Measurements from ENCODE around the gene MMP26.

MMP26 gene

DNA sequence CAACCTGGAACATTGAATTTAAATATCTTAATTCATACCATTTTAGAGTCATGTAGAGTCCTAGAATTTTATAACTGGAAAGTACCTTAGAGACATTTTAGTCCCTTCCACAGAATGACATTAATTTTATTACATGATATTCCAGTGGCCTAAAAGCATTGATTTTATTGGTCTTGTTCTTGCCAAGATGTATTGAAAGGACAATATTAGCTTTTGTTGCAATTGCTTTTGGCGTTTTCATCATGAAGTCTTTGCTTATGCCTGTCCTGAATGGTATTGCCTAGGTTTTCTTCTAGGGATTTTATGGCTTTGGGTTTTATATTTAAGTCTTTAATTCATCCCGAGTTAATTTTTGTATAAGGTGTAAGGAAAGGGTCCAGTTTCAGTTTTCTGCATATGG is 36.2 kb downstream of the MMP26 start:
- Histone ChIP-seq H3F3A (ENCODE audit: low read depth) (no peaks in the 10 kb centered on the region), H3K9me3 (ENCODE audit: insufficient read depth, low read depth, low read length) (no peaks in the 10 kb centered on the region), H3K4me1 (ENCODE audit: insufficient read depth, low read length, poor library complexity, severe bottlenecking) (no peaks in the 10 kb centered on the region), H3K27me3 (ENCODE audit: insufficient read depth, low read length, poor library complexity, severe bottlenecking) (no peaks in the 10 kb centered on the region), H3K9ac (ENCODE audit: low read depth, low read length, poor library complexity, severe bottlenecking) (no peak overlapping the region), H3K4me2 (ENCODE audit: low read depth, low read length, poor library complexity, severe bottlenecking) (no peak overlapping the region), H3K4me3 (ENCODE audit: low read length, poor library complexity, severe bottlenecking) (no peak overlapping the region), H3K36me3 (ENCODE audit: insufficient read depth, low read length) (no peaks in the 10 kb centered on the region), H3K9me2 (replicated peaks; ENCODE audit: low read depth, low read length) (no peaks in the 10 kb centered on the region), H4K20me1 (ENCODE audit: insufficient read depth, low read length, poor library complexity, severe bottlenecking) (no peaks in the 10 kb centered on the region), H3K79me2 (ENCODE audit: insufficient read depth, low read length) (no peaks in the 10 kb centered on the region), H2AFZ (ENCODE audit: low read length) (no peak overlapping the region)
- TF ChIP-seq EZH2phosphoT487 (IDR thresholded peaks at IDR 0.05; ENCODE audit: borderline replicate concordance) (no peak), CTCF (conservative IDR thresholded peaks at IDR 0.05; ENCODE audit: low read length) (no peak)

DNA sequence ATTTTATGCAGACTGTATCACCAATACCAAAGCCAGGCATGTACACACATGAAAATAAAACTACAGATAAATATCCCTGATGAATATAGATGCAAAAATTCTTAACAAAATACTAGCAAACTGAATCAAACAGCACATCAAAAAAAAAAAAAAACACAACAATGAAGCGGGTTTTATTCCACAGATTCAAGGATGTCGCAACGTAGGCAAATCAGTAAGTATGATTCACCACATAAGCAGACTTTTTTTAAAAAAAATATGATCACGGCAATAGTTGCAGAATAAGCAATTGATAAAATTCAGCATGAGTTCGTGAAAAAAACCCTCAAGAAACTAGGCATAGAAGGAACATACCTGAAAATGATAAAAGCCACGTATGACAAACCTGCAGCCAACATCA is 43.9 kb downstream of the MMP26 start:
- Histone ChIP-seq H3K9me3 (ENCODE audit: insufficient read depth, low read depth, low read length) (no peaks in the 10 kb centered on the region), H3K9me2 (replicated peaks; ENCODE audit: low read depth, low read length) (no peaks in the 10 kb centered on the region), H3F3A (ENCODE audit: low read depth) (no peaks in the 10 kb centered on the region), H3K79me2 (ENCODE audit: insufficient read depth, low read length) (no peaks in the 10 kb centered on the region), H3K4me1 (ENCODE audit: insufficient read depth, low read length, poor library complexity, severe bottlenecking) (no peaks in the 10 kb centered on the region), H3K4me2 (ENCODE audit: low read depth, low read length, poor library complexity, severe bottlenecking) (no peak overlapping the region), H3K27me3 (ENCODE audit: insufficient read depth, low read length, poor library complexity, severe bottlenecking) (no peaks in the 10 kb centered on the region), H3K9ac (ENCODE audit: low read depth, low read length, poor library complexity, severe bottlenecking) (no peak overlapping the region), H3K4me3 (ENCODE audit: low read length, poor library complexity, severe bottlenecking) (no peak overlapping the region), H2AFZ (ENCODE audit: low read length) (no peak overlapping the region), H3K36me3 (ENCODE audit: insufficient read depth, low read length) (no peaks in the 10 kb centered on the region), H4K20me1 (ENCODE audit: insufficient read depth, low read length, poor library complexity, severe bottlenecking) (no peaks in the 10 kb centered on the region)
- TF ChIP-seq CTCF (conservative IDR thresholded peaks at IDR 0.05; ENCODE audit: low read length) = no peak
- TF ChIP-seq EZH2phosphoT487 (IDR thresholded peaks at IDR 0.05; ENCODE audit: borderline replicate concordance) = no peak

- H3K9ac ChIP-seq (ENCODE audit: low read depth, low read length, poor library complexity, severe bottlenecking) = no peak overlapping the region
- no peaks in the 10 kb centered on the region for H3F3A ChIP-seq (ENCODE audit: low read depth)
- H3K4me3 ChIP-seq (ENCODE audit: low read length, poor library complexity, severe bottlenecking) = no peak overlapping the region
- H3K9me2 ChIP-seq (replicated peaks; ENCODE audit: low read depth, low read length) = no peaks in the 10 kb centered on the region
- H2AFZ ChIP-seq (ENCODE audit: low read length) = no peak overlapping the region
- H4K20me1 ChIP-seq (ENCODE audit: insufficient read depth, low read length, poor library complexity, severe bottlenecking) = no peaks in the 10 kb centered on the region
- no peaks in the 10 kb centered on the region for H3K79me2 ChIP-seq (ENCODE audit: insufficient read depth, low read length)
- no peak for TF ChIP-seq EZH2phosphoT487 (IDR thresholded peaks at IDR 0.05; ENCODE audit: borderline replicate concordance)
- no peak for TF ChIP-seq CTCF (conservative IDR thresholded peaks at IDR 0.05; ENCODE audit: low read length)
- H3K9me3 ChIP-seq (ENCODE audit: insufficient read depth, low read depth, low read length) = no peaks in the 10 kb centered on the region
- no peaks in the 10 kb centered on the region for H3K27me3 ChIP-seq (ENCODE audit: insufficient read depth, low read length, poor library complexity, severe bottlenecking)
- no peaks in the 10 kb centered on the region for H3K36me3 ChIP-seq (ENCODE audit: insufficient read depth, low read length)
- no peaks in the 10 kb centered on the region for H3K4me1 ChIP-seq (ENCODE audit: insufficient read depth, low read length, poor library complexity, severe bottlenecking)
- no peak overlapping the region for H3K4me2 ChIP-seq (ENCODE audit: low read depth, low read length, poor library complexity, severe bottlenecking)
Measured at GRCh38 chr11:4751201-4751600, 46.6 kb downstream of the MMP26 start.
